ENCODE data around the gene CNGA1. TPM values are rescaled to one million over a fixed set of nuclear protein-coding genes. Genes with fewer than 3 reads are reported as not detected.

Gene CNGA1
- total and polyA plus RNA-seq, 2 donors (not counting 3 experiments of a cell fraction or from before 2014, with no cell fraction given): not detected

- H3K9me1 ChIP-seq (replicated peaks; ENCODE audit: control insufficient read depth, extremely low read depth, insufficient read depth, low read length): no peaks in the 10 kb centered on the region
- ChIA-PET POLR2A (no interaction called here), CTCF (interaction anchor here (0.5 to 3.9 kb wide), 51 partner anchors 9 to 1089 kb away, joined by 3 to 58 read pairs (median 4); partner anchors contain the start of genes CORIN and NFXL1)
- no peak overlapping the region for H2AFZ ChIP-seq (ENCODE audit: low read depth, low read length)
- H3K27ac ChIP-seq (ENCODE audit: insufficient read depth, low read depth, low read length): no peak overlapping the region
- no peak overlapping the region for H3K9ac ChIP-seq (replicated peaks; ENCODE audit: extremely low read depth, insufficient read depth, low read length)
- no peaks in the 10 kb centered on the region for H3K9me3 ChIP-seq (replicated peaks; ENCODE audit: control insufficient read depth, insufficient read depth, low read length)
- DNase-seq (ENCODE audit: low read depth, low spot score): peak; percentile 45
- dilution Hi-C loops (cut with MboI; ENCODE audit: extremely low pct_ligation_motif_present, low sequenced_read_pairs): no loop called here
- intact Hi-C loops (cut with micrococcal nuclease): loop anchor here (1.0 to 10.0 kb wide), 6 partner anchors 97 to 1092 kb away; partner anchors contain the start of gene CORIN
- peak; percentile 23 to 41 for TF ChIP-seq CTCF (IDR thresholded peaks at IDR 0.05; ENCODE audit: extremely low read depth in 1 of 2, insufficient read depth in 1 of 2, low read depth in 1 of 2, low read length in 2 of 2)
- TF ChIP-seq MYC (IDR thresholded peaks at IDR 0.05; ENCODE audit: low read depth, low read length): no peak
- TF ChIP-seq GATA2 (IDR thresholded peaks at IDR 0.05; ENCODE audit: insufficient read depth, insufficient read length, low read depth, low read length): no peak
- TF ChIP-seq FOS (IDR thresholded peaks at IDR 0.05; ENCODE audit: borderline replicate concordance, insufficient read depth, low read length): no peak
- TF ChIP-seq EZH2 (IDR thresholded peaks at IDR 0.05; ENCODE audit: borderline replicate concordance, low read depth, low read length, severe bottlenecking): no peak
- TF ChIP-seq JUN (IDR thresholded peaks at IDR 0.05; ENCODE audit: borderline replicate concordance, insufficient read depth, insufficient read length, low read depth): no peak
- TF ChIP-seq POLR2A (IDR thresholded peaks at IDR 0.05; ENCODE audit: low read depth, low read length): no peak
- H3K4me3 ChIP-seq (replicated peaks in 1 of 3; ENCODE audit: insufficient read depth in 1 of 3, low read depth in 1 of 3, low read length in 3 of 3): no peak overlapping the region
- H3K79me2 ChIP-seq (ENCODE audit: control insufficient read depth, insufficient read depth, low read length): no peaks in the 10 kb centered on the region
- peaks cover 3% of the 10 kb centered on the region for H3K4me1 ChIP-seq (ENCODE audit: control insufficient read depth, extremely low read depth, insufficient read depth, low read length)
- no TSS peak for BruUV-seq (replicated peaks)
- no peaks in the 10 kb centered on the region for H4K20me1 ChIP-seq (replicated peaks; ENCODE audit: control insufficient read depth, extremely low read depth, insufficient read depth, low read length)
- H3K27me3 ChIP-seq (ENCODE audit: control insufficient read depth in 2 of 2, insufficient read depth in 2 of 2, low read length in 2 of 2): peaks cover 8 to 20% of the 10 kb centered on the region in 2 experiments
- no peaks in the 10 kb centered on the region for H3K36me3 ChIP-seq (ENCODE audit: control insufficient read depth in 2 of 2, extremely low read depth in 1 of 2, insufficient read depth in 2 of 2, low read length in 2 of 2)
- H3K4me2 ChIP-seq (ENCODE audit: insufficient read depth, low read length): no peak overlapping the region
- peak; percentile 38 for FAIRE-seq
Observed at GRCh38 chr4:47933840-47934239, 82.6 kb downstream of the CNGA1 start.
